Activated CD4-positive, alpha-beta T cell treated with anti-CD3 and anti-CD28 coated beads, Interleukin-2, Interleukin-4, amounts not matched to agents 100 ng/mL and 50 ng/mL, durations not matched to agents 16 hours and 8 hours (primary cell): ENCODE measurements around the gene SNRNP40.
"Not testable (repeated sequence)": the region's sequence is repeated elsewhere in the genome, so short reads cannot be mapped to it uniquely, and the experiment has no call there.

ENCODE experiments used
- DNase-seq: peaks from one replicate; pipeline ENCODE4 v3.0.0-alpha.2; 2020; ENCODE audit warnings: low spot score

The SNRNP40 gene

DNA sequence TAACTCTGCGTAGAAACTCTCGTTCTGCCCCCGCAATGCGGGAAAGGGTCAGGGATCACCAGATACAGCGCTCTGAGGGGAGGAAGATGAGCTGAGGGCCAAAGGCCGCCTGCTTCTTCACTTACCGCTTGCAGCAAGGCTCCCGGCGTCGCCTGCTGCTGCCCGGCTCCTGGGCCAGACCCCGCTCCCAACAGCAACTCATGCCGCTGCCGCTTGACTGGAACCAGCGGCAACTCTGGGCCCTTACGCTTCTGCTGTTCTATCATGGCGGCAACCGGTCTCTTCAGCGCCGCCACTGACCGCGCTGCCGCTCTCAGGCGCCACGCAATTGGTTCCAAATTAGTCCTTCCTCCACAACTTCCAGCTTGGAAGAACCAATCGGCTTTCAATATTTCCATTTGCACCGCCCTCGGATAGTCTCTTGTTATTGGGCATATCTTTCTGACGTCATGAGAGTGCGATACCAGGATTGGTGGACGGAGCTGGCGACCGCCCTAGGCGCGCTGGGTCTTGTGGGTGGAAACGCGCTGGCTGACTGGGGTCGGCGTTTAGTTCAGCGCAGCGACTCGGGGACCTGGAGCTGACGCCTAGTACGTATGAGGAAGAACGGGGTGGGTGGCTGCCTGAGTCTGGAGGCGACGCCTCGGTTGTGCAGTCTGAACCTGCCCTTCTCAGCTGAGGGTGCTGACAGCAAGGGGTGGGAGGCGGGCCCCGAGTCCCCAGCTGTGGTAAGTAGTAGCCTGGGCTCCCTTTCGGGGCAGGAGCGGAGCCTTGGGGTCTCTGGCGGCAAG, at the start of gene SNRNP40, which contains the start of gene ZCCHC17:
TSS of gene SNRNP40 (minus strand) at position 303 of the 791 bp plus-strand sequence. CDS start at position 266, 37 bp downstream.
TSS of gene ZCCHC17 (plus strand) at position 547 of the 791 bp plus-strand sequence. CDS start 13,067 bp downstream, outside the sequence.
- DNase-seq: peak; percentile 99

DNA sequence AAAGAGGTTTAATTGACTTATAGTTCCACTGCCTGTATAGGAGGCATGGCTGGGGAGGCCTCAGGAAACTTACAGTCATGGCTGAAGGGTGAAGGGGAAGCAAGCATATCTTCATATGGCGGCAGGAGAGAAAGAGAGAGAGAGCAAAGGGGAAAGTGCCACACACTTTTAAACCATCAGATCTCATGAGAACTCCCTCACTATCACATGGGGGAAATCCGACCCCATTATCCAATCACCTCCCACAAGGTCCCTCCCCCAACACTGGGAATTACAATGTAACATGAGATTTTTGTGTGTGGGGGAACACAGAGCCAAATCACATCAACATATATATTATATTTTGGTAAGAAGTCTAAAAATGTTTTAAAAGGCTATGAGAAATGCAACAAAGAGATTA, 49.0 kb upstream of the SNRNP40 start:
- DNase-seq: no peak

DNA sequence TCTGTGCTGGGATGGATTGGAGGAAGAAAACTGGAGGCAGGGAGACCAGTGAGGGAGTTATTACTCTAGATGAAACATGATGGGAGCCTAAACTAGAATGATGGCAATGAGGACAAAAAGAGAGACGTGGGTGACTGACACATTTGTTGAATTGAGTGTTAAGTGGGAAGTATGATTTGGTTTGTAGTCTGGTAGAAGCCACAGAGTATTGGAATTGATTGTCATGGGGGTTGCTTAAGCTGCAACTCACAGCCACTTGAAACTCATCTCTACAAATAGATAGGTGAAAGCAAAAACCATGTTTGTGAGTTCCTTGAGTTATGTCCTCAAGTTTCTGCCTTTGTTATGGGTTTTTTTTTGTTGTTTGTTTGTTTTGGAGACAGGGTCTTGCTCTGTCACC, 47.9 kb upstream of the SNRNP40 start:
- no peak for DNase-seq

DNA sequence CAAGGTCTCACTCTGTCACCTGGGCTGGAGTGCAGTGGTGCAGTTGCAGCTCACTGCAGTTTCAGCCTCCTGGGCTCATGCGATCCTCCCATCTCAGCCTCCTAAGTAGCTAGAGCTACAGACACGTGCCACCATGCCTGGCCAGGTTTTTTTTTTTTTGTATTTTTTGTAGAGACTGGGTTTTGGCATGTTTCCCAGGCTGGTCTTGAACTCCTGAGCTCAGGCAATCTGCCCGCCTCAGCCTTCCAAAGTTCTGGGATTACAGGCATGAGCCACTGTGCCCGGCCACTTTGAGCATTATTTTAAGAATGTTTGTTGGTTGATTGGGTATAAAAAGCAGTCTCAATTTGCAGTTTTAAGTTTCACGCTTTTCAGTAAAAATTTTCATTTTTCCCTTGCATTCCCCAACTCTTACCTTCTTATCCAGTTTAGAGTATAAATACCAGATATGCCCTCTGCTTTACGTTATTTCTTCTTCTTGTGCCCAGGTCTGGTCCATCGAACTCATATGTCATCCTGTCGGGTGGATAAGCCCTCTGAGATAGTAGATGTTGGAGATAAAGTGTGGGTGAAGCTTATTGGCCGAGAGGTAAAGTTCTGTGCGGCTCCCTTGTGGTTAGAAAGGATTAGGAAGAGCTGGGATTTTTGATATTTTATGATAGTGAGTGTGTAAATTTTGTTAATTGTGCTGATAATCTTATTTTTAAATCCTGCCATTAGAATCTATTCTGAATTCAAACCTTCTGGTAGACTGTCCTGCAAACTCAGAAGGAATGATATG, 40.3 kb upstream of the SNRNP40 start:
- DNase-seq: no peak

DNA sequence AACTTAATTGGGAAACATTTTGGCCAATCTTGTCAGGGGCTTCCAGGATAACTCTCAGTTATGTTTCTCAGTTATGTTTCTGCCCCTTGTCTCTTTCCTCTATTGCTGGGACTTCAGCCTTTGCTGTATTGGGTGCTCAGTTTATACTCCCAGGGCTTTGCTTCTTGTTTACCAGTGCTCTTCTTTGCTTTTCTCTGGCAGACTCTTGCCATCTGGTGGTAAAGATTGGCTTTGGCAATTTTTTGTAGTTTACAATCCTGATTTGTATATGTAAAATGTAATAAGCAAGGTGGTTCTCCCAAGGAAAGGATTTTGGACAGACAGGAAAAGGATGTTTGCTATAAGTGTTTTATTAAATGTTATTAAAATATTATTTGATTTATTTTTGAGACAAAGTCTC, 38.4 kb upstream of the SNRNP40 start:
- DNase-seq: peak; percentile 4

DNA sequence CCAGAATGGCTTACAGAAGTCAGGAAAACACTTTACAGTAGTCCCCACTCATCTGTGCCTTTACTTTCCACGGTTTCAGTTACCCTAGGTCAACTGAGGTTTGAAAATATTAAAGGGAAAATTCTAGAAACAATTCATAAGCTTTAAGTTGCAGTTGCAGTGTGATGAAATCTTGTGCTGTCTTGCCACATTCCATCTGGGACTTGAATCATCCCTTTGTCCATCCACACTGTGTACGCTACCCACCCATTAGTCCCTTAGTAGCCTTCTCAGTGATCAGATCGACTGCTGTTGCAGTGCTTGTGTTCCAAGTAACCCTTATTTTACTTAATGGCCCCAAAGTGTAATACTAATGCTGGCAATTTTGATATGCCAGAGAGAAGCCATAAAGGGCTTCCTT, 30.8 kb upstream of the SNRNP40 start:
- no peak for DNase-seq

DNA sequence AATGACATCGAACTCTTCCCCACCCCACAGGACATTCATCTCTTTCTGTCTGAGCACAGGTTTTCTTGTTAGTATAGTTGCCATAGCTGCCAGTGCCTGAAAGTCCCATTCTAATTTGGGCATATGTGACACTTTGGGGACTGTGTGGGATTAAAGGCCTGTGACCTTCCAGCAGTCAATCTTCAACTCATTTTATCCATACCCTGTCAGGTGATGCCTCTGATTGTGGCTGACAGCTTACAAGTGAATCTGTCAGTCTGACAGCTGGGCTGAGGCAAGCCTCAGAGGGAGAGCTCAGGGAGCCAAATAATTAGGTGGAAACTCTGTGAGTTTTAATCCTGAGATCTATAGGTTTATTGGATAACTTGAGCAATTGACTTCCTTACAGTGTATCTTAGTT, 29.9 kb upstream of the SNRNP40 start:
- DNase-seq: no peak

DNA sequence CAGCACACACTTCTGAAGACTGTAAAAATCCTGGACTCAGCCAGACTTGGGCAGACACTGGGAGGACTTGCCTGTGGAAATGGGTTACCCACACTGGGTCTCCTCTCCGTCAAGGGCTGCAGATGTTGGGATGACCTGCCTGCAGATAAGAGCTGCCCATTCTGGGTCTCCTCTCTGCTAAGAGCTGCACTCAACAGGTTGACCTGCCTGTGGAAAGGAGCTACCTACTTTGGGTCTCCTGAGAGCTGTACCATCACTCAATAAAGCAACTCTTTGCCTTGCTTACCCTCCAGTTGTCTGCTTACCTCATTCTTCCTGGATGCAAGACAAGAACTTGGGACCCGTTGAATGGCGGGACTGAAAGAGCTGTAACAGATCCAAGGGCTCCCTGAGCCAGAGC, 28.4 kb upstream of the SNRNP40 start:
- no peak for DNase-seq

DNA sequence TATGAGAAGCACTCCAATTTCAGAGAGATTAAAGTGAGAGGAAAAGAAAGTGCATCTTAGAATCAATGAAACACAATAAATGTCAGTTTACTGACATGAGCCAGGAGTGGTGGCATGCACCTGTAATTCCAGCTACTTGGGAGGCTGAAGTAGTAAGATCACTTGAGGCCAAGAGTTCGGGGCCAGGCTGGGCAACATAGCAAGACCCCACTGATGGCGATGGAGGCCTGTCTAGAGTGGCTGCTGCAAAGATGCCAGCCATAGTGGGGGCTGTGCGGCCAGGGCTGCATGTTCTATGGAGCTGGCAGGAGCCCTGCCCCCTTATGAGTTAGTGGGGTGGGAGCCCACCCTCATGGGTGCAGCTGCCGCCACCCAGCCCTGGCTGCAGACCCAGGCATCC, 27.5 kb upstream of the SNRNP40 start:
- DNase-seq: no peak

DNA sequence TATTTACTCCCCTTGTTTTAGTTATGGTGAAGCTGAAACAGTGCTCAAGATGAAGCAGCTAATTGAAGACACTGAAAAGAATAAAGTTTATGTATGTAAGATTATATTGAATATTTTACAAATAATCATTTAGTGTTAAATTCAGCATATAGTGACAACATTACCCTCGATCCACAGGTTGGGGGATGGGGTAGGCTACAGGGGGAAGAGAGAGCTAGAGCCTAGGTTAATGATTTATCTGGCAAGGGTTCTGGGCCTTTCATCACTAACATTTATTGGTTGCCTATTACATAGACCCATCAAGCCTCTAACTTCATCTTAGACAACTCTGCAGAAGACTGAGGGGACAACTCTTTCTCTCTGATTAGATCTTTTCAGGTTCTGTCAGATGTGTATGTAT, 21.6 kb upstream of the SNRNP40 start:
- no peak for DNase-seq

DNA sequence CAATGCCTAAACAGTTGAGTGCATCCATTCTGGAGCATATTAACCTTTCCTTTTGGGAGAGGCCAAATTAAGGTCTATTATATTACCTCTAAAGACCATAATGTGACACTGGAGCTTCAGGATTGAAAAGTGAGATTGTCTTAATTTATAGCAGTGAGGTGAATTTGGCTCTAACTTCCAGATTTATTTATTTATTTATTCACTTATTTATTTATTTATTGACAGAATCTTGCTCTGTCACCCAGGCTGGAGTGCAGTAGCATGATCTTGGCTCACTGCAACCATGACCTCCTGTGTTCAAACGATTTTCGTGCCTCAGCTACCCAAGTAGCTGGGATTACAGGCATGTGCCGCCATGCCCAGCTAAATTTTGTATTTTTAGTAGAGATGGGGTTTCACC, 19.3 kb upstream of the SNRNP40 start:
- DNase-seq: no peak

DNA sequence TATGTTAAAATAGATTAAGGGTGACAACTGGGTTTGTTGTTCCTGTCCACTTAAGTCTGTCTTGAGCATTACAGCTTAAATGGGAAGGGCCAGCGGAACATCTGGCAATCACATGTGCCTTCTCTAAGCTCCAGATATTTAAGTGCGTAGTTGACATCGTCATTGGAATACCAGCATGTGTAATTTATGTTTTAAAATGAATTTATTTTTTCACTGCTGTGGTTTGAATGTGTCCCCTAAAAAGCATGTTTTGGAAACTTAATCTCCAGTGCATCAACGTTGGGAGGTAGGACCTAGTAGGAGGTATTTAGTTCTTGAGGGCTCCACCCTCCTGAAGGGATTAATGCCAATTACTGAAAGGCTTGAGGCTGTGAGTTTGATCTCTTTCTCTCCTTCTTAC, 13.6 kb upstream of the SNRNP40 start:
- no peak for DNase-seq

DNA sequence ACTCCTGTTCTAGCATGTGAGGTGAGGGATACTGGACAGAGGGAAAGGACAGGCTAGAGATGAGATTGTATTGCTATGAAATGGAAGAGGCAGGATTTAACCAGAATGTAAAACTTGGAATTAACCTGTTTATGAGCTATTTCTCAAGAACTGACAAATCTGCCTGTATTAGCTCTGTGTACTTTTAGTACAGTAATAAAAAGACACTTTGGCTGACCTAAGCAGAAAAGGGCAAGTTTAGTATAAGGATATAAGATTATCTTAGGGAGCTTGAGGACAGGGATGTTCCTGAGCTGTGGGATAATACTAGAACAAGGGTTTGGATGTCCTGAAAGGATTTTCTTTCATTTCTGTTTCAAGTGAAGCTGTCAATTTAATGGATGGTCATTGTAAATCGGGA, 11.4 kb upstream of the SNRNP40 start:
- DNase-seq: no peak

DNA sequence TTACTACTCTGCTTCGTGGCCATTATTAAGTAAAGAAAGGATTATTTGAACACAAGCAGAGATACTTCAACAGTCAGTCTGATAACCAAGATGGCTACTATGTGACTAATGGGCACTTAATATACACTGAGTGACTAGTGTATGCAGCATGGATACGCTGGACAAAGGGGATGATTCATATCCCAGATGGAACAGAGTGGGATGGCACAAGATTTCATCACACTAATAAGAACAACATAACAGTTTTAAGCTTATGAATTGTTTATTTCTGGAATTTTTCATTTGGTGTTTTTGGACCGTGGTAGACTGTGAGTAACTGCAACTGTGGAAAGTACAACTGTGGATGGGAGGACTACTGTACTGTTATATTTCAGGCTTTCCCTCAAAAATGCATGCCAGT, 9.7 kb upstream of the SNRNP40 start:
- DNase-seq: no peak

DNA sequence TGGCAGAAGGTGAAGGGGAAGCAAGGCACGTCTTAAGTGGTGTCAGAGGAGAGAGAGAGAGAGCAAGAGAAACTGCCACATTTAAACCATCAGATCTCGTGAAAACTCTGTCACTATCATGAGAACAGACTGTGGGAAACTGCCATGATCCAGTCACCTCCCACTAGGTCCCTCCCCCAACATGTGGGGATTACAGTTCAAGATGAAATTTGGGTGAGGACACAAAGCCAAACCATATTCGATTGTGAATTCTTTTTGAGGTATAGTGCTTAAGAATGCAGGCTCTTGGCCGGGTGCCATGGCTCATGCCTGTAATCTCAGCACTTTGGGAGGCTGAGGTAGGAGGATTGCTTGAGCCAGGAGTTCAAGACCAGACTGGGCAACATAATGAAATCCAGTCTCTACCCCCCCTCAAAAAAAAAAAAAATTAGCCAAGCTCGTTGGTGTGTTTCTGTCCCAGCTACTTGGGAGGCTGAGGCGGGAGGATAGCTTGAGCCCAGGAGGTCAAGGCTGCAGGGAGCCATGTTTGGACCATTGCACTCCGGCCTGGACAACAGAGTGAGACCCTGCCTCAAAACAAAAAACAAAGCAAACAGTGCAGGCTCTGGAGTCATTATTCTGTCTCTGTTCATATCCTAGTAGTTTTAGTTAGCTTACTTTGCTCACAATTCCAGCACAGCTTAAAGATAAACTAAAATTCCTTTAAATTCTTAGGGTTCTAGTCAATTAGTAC, 6.3 kb upstream of the SNRNP40 start:
- no peak for DNase-seq

DNA sequence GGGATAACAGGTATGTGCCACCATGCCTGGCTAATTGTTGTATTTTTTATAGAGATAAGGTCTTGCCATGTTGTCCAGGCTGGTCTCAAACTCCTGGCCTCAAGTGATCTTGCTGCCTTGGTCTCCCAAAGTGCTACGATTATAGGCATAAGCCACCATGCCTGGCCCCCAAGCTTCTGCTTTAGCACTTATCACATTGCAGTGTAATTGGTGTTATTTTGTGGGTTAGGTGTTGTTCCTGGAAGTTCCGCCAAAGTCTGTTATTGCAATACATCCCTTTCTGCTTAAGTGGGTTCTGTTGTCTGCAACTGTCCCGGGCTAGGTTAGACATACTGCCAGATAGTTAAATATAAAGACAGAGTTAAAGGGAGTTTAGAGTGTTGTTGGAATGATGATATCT, 3.6 kb upstream of the SNRNP40 start:
- no peak for DNase-seq

DNA sequence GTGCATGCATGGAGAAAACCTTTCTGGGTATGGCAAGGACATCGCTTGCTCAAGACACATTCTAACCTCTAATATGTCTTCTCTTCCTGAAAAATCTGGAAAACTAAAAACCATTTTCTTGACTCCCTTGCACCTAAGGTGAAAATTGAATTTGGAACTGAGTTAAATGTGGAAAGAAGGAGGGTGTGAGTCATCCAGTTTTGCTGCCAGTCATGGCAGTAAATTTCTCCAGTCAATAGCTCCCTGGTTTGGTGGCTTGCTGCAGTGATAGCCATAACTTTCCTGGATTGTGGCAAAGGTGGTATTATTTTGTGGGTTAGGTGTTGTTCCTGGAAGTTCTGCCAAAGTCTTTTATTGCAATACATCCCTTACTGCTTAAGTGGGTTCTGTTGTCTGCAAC, 2.8 kb upstream of the SNRNP40 start:
- DNase-seq: peak; percentile 22

DNA sequence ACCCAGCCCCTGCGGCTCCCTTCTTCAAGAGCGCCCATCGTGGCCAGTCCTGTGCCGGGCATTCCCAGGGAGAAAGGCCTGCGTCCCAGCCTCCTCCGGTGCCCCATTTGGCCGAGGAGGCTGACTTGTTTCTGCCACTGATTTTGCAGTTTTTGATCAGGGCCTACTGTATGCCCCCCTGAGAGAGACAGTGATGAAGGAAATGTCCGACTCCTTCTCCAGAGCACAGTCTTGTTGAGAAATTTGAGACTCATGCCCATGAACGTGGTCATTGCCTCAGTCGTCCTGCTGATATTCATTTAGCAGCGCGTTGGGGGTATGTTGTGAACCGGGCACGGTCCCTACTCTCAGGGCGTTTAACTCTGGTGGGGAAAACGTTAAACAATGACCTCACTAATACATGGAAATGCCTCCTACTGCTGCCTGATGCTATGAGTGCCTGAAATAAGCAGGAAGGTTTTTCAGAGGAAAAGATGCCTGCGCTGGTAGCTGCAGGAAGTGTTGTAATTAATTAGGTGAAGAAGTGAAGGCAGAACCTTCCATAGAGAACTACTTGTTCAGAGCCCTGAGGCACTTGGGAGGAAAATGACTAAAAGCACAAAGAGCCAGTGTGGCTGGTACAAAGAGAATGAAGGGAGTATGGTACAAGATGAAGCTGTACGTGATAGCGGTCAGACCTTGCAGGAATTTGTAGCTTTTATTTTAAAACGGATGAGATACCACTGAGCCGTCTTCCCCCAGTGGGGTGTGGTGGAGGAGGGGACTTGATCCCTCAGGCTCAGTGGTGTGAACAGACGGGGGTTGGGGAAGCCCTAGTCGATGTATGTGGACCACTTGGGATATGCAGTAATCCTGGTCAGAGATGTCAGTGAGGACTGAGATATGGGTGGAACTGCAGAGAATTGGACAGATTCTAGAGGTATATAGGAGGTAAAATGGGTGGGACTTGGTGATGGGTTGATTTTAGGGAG, 974 bp upstream of the SNRNP40 start:
- DNase-seq: no peak

DNA sequence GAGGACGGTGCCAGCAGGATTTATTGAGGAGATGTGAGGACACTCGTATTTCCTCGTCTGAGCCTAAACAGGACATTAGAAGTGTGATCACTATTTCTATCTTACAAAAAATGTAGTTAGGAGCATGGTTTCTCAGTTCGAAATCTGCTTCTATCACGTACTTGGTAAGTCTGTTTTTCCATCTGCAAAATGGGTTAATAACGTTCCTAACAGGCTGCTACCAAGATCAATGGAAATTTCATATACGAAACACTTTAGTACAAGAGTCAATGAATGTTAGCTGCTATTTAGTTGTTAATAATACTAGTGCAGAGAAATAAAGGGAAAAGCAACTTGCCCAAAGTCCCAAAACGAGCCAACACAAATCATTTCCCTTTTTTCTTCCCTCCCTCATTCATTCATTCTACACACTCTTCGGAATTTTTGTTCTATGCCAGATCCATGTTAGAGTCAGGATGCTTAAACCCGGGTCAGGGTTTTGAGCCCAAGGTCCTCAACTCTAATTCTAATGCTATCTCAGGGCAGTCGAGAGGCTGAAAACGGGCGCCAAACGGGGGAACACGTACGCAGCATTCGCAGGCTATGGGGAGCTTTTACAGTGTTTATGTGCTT, 608 bp downstream of the SNRNP40 start:
- DNase-seq: no peak

DNA sequence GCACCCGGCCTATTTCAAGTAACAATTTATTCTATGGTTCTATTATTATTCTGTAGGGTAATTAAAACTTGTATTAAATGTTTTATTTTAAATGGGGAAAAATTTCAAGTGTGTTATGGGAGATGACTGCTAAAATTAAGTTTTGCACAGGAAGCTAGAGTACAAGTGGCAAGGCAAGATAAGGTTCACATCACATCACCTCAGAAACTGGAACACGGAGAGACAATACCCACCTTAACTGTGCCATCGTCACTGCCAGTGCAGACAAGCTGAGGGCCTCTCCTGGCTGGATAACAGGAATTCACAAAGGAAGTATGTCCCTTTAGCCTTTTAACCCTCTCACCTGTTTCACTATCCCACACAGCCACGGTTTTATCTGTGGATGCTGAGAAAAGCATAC, 7.6 kb downstream of the SNRNP40 start:
- DNase-seq: no peak

DNA sequence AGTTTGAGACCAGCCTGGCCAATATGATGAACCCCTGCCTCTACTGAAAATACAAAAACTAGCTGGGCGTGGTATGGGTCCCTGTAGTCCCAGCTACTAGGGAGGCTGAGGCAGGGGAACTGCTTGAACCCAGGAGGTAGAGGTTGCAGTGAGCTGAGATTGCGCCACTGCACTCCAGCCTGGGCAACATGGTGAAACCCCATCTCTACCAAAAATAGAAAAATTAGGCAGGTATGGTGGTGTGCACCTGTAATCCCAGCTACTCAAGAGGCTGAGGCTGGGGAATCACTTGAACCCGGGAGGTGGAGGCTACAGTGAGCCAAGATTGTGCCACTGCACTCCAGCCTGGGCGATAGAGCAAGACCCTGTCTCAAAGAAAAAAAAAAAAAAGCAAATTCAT, 8.8 kb downstream of the SNRNP40 start:
- not testable (repeated sequence) for DNase-seq
